Ascending aorta (tissue), 2 donors: ENCODE data around the gene PPP2R2D. TPM values are rescaled to one million over a fixed set of nuclear protein-coding genes. Genes with fewer than 3 reads are reported as not detected.

Experiments
- DNase-seq, 2 donors: peaks; one replicate each; pipeline ENCODE4 v3.0.0-alpha.2; 2019; ENCODE audit warnings: low spot score in 2 of 2
- H3K27ac ChIP-seq, 2 donors: fragments of 200-600 bp; sonication (generic); one replicate each; pipeline ENCODE4 v1.5.1; 2016 to 2017; ENCODE audit warnings: mild to moderate bottlenecking in 1 of 2
- H3K27me3 ChIP-seq: fragments of 200-600 bp; sonication (generic); one replicate; pipeline ENCODE4 v1.5.1; 2017
- H3K36me3 ChIP-seq, 2 donors: fragments of 200-600 bp; sonication (generic); one replicate each; pipeline ENCODE4 v1.5.1; 2016
- H3K4me1 ChIP-seq, 2 donors: fragments of 200-600 bp; sonication (generic); one replicate each; pipeline ENCODE4 v1.5.1; 2016 to 2017; ENCODE audit warnings: mild to moderate bottlenecking in 1 of 2
- H3K4me3 ChIP-seq, 2 donors: fragments of 200-600 bp; sonication (generic); one replicate each; pipeline ENCODE4 v1.5.1; 2016 to 2017; ENCODE audit warnings: mild to moderate bottlenecking in 1 of 2
- H3K9me3 ChIP-seq, 2 donors: fragments of 200-600 bp; sonication (generic); one replicate each; pipeline ENCODE4 v1.5.1; 2016
- intact Hi-C: fragments of 100-400 bp; cut with DNase I; formaldehyde crosslinking; loops from one replicate; pipeline ENCODE4 v1.15.1; 2023
- total RNA-seq: library from RNA; depleted of rRNA; stranded (reverse); fragments of >200 nt; gene quantifications from one replicate; pipeline ENCODE4 v1.1.0, GENCODE V29; 2016
- TF ChIP-seq, protein P1 (sequence below), 3 experiments: fragments of 200-600 bp in 2 of 3; fragments of 450-650 bp in 1 of 3; sonication (generic) in 2 of 3; IDR thresholded peaks; one replicate each; pipeline ENCODE4 v1.5.1; 2016 to 2019; ENCODE audit warnings: antibody characterized with exemption in 3 of 3, mild to moderate bottlenecking in 1 of 3, moderate library complexity in 1 of 3

The PPP2R2D gene
- total RNA-seq, 1 donor from 2014 or later, result 11.8 TPM

DNA sequence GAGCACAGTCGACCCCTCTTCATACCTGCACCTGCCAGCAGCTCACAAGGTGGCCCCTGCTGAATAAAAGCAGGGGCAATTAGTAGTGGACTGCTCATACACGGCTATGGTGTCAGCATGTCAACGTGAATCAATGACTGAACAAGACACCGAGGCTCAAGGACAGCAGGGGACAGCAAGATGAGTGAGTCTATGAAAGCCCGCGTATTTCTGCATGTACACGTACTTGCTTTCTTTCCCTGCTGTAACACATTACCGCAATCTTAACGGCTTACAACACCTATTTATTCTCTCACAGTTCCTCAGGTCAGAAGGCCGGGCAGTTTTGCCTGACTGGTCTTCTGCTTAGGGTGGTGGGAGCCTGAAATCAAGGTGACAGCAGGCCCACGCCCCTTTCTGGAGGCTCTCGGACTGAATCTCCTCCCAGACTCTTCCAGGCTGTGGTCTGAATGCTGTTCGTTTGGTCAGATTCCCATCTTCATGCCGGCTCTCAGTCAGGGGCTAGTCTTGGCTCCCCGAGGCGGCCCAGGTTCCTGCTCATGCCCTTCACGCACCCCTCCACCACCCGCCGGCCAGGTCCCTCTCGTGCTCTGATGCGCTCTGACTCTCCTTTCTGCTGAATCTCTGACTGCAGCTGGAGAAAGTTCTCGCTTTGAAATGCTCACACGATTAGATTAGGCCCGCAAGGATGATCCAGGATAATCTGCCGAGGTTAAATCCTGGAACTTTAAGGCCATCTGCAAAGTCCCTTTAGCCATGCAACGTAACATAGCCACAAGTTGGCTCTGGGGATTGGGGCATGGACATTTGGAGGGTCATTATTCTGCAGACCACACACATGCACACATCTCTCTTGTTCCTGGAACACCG is 7.8 kb upstream of the PPP2R2D start:
- Histone ChIP-seq H3K27me3 (no peaks in the 10 kb centered on the region), H3K4me1 (no peaks in the 10 kb centered on the region), H3K4me3 (no peak overlapping the region), H3K36me3 (no peaks in the 10 kb centered on the region), H3K27ac (no peak overlapping the region), H3K9me3 (no peaks in the 10 kb centered on the region)
- no peak for DNase-seq
- intact Hi-C loops, result no loop called here
- TF ChIP-seq, protein P1, sequence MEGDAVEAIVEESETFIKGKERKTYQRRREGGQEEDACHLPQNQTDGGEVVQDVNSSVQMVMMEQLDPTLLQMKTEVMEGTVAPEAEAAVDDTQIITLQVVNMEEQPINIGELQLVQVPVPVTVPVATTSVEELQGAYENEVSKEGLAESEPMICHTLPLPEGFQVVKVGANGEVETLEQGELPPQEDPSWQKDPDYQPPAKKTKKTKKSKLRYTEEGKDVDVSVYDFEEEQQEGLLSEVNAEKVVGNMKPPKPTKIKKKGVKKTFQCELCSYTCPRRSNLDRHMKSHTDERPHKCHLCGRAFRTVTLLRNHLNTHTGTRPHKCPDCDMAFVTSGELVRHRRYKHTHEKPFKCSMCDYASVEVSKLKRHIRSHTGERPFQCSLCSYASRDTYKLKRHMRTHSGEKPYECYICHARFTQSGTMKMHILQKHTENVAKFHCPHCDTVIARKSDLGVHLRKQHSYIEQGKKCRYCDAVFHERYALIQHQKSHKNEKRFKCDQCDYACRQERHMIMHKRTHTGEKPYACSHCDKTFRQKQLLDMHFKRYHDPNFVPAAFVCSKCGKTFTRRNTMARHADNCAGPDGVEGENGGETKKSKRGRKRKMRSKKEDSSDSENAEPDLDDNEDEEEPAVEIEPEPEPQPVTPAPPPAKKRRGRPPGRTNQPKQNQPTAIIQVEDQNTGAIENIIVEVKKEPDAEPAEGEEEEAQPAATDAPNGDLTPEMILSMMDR (IDR thresholded peaks at IDR 0.05), result no peak

DNA sequence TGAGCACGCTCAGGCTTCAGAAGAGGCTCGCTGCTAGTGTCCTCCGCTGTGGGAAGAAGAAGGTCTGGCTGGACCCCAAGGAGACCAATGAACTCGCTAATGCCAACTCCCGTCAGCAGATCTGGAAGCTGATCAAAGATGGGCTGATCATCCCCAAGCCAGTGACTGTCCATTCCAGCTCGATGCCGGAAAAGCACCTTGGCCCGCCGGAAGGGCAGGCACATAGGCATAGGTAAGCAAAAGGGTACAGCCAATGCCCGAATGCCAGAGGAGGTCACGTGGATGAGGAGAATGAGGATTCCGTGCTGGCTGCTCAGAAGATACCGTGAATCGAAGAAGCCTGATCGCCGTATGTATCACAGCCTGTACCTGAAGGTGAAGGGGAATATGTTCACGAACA is 5.7 kb upstream of the PPP2R2D start:
- Histone ChIP-seq H3K9me3 (no peaks in the 10 kb centered on the region), H3K27ac (no peak overlapping the region), H3K27me3 (no peaks in the 10 kb centered on the region), H3K4me3 (no peak overlapping the region), H3K36me3 (no peaks in the 10 kb centered on the region), H3K4me1 (peaks cover 0 to 3% of the 10 kb centered on the region in 2 donors)
- TF ChIP-seq, protein P1 (IDR thresholded peaks at IDR 0.05), result no peak
- no peak for DNase-seq
- intact Hi-C loops, result no loop called here

DNA sequence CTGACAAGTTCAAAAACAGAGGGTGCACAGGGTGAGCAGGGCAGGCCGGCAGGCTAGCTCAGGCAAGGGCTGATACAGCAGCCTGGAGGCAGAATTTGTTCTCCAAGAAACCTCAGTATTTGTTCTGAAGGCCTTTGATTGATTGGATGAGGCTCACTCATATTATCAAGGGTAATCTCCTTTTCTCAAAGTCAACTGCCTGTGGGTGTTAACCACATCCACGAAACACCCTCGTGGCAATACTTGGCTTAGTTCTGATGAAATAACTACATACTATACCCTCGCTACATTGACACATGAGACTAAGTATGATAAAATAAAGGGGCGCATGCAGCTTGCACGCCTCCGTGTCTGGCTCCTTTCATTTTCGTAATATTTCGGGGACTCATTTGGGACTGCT is 4.4 kb upstream of the PPP2R2D start:
- TF ChIP-seq, protein P1 (IDR thresholded peaks at IDR 0.05), result no peak
- H3K27me3 ChIP-seq, result no peaks in the 10 kb centered on the region
- no peak overlapping the region for H3K4me3 ChIP-seq
- H3K27ac ChIP-seq, result no peak overlapping the region
- H3K4me1 ChIP-seq, result peaks cover 0 to 4% of the 10 kb centered on the region in 2 donors
- DNase-seq, result no peak
- intact Hi-C loops, result no loop called here
- no peaks in the 10 kb centered on the region for H3K36me3 ChIP-seq
- no peaks in the 10 kb centered on the region for H3K9me3 ChIP-seq

DNA sequence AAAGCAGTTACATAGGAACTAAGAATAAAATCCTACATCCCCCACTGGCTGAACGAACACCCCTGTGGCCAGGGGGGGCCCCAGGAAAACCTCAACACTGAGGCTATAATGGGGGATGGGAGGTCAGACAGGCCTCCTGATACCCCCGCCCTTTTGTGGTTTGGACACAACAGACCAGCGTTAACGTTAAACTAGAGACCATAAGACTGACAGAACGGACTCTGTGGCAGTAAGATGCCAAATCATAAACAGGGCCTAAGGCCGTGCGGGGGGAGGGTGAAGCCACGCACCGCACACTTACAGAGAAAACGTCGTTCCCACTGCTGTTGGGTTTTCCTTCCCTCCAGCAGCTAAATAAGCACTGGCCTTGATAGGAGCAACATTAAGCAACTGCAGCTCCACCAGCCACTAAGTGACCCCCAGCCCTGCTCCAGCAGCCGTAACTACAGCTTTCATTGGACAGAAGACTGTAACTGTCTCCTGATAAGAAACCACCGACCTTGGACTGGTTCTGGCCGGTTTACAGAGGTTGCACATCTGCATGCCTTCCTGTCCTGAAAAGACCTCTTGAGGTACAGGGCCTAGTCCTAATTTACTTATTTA is 3.4 kb upstream of the PPP2R2D start:
- TF ChIP-seq, protein P1 (IDR thresholded peaks at IDR 0.05), result no peak

DNA sequence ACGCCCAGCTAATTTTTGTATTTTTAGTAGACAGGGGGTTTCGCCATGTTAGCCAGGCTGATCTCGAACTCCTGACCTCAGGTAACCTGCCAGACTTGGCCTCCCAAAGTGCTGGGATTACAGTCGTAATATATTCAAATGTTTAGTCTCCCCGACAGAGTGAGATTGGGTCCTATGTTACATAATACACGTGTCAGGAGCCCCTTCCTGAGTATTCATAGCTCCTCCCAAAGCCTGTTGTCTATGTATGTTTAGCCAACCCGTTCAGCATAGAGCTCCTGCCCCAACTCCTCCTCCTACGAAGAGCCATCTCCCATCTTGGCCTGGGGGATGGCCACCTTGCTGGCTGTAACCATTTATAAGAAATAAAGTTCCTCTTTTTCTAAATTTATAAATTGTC is 2.7 kb upstream of the PPP2R2D start:
- H3K27ac ChIP-seq, result no peak overlapping the region
- no peak overlapping the region for H3K4me3 ChIP-seq
- intact Hi-C loops, result no loop called here
- H3K27me3 ChIP-seq, result no peaks in the 10 kb centered on the region
- TF ChIP-seq, protein P1 (IDR thresholded peaks at IDR 0.05), result no peak
- no peaks in the 10 kb centered on the region for H3K36me3 ChIP-seq
- no peak for DNase-seq
- H3K4me1 ChIP-seq, result peaks cover 0 to 14% of the 10 kb centered on the region in 2 donors
- no peaks in the 10 kb centered on the region for H3K9me3 ChIP-seq

More for the DNA sequence above, 3.4 kb upstream of the PPP2R2D start:
- no peak overlapping the region for H3K27ac ChIP-seq
- H3K27me3 ChIP-seq, result no peaks in the 10 kb centered on the region
- no peaks in the 10 kb centered on the region for H3K36me3 ChIP-seq
- no peaks in the 10 kb centered on the region for H3K9me3 ChIP-seq
- peaks cover 0 to 9% of the 10 kb centered on the region in 2 donors for H3K4me1 ChIP-seq
- intact Hi-C loops, result no loop called here
- no peak overlapping the region for H3K4me3 ChIP-seq
- DNase-seq, result no peak
